ENCODE results near the gene KIF5B. TPM values are rescaled to one million over a fixed set of nuclear protein-coding genes. Genes with fewer than 3 reads are reported as not detected.

The KIF5B gene
- total and polyA plus RNA-seq, 9 of the 15 experiments (the other 6 are each of a cell fraction or from before 2014, with no cell fraction given): 24.4 to 94.4 (median 68.9) TPM

GRCh38 chr10:31972519-31973041 lies 83.6 kb downstream of the KIF5B start (continued):
- TF ChIP-seq SMAD4 (CRISPR knock-in tag; conservative IDR thresholded peaks at IDR 0.05) (peak; percentile 97), CBFB (CRISPR knock-in tag; IDR thresholded peaks at IDR 0.05) (peak; percentile 99), WHSC1 (IDR thresholded peaks at IDR 0.05; ENCODE audit: low read length) (no peak), RHOXF2B (CRISPR knock-in tag; conservative IDR thresholded peaks at IDR 0.05) (no peak), ZKSCAN3 (CRISPR knock-in tag; IDR thresholded peaks at IDR 0.05) (no peak), PTTG1 (tag; IDR thresholded peaks at IDR 0.05; ENCODE audit: low read depth) (no peak), ZZZ3 (IDR thresholded peaks at IDR 0.05) (no peak), CCNT2 (IDR thresholded peaks at IDR 0.05; ENCODE audit: borderline replicate concordance, extremely low read depth, insufficient read length, low read depth, low read length) (peak; percentile 98), HNRNPK (IDR thresholded peaks at IDR 0.05; ENCODE audit: low read depth, low read length, poor library complexity, severe bottlenecking) (no peak), FOXM1 (IDR thresholded peaks at IDR 0.05; ENCODE audit: low read depth) (peak; percentile 97), FOXM1 (CRISPR knock-in tag; IDR thresholded peaks at IDR 0.05; ENCODE audit: low read depth) (no peak), RAD21 (CRISPR knock-in tag; conservative IDR thresholded peaks at IDR 0.05 in 1 of 2, IDR thresholded peaks at IDR 0.05 in 1 of 2) (peak in 1 of 2 experiments; percentile 34; a peak in 3 of 4 replicates), STAG1 (CRISPR knock-in tag; IDR thresholded peaks at IDR 0.05; ENCODE audit: borderline replicate concordance) (no peak), MGA (IDR thresholded peaks at IDR 0.05) (no peak), NCOR1 (IDR thresholded peaks at IDR 0.05) (peak; percentile 99), THRA (IDR thresholded peaks at IDR 0.05) (no peak), ZNF3 (CRISPR knock-in tag; IDR thresholded peaks at IDR 0.05) (no peak)

All from K562 (cell line).